ENCODE results near the gene ONECUT2. TPM values are rescaled to one million over a fixed set of nuclear protein-coding genes. Genes with fewer than 3 reads are reported as not detected.

The ONECUT2 gene
- total and polyA plus RNA-seq, 12 donors = 0.07 to 4.6 (median 0.23) TPM; not detected in 1

DNA sequence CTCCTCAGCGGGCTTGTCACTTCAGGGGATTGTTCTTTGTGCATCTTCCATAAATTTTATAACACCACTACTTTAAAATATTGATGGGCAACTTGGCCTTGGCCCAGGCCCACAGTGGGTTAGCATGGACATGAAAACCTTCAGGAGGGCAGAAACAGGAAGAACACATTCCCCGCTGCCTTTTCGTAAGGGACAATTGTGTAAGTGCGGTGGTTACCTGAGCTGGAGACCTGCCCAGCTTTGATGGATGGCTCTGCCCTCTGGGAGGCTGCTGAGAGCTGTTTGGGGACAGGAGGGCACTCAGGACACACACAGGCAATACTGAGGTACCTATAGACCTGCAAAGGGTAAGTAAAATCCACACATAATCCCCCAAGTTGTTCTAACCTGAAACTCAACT lies 104.5 kb downstream of the ONECUT2 start:
- Histone ChIP-seq H3K27me3 (no peaks in the 10 kb centered on the region), H3K4me3 (no peak overlapping the region), H3K9me3 (replicated peaks in 1 of 3) (no peaks in the 10 kb centered on the region), H3K4me1 (replicated peaks in 1 of 2) (no peaks in the 10 kb centered on the region), H3K36me3 (replicated peaks in 1 of 2) (no peaks in the 10 kb centered on the region), H3K27ac (no peak overlapping the region)
- TF ChIP-seq POLR2A (IDR thresholded peaks at IDR 0.05) = no peak
- TF ChIP-seq, protein P1, sequence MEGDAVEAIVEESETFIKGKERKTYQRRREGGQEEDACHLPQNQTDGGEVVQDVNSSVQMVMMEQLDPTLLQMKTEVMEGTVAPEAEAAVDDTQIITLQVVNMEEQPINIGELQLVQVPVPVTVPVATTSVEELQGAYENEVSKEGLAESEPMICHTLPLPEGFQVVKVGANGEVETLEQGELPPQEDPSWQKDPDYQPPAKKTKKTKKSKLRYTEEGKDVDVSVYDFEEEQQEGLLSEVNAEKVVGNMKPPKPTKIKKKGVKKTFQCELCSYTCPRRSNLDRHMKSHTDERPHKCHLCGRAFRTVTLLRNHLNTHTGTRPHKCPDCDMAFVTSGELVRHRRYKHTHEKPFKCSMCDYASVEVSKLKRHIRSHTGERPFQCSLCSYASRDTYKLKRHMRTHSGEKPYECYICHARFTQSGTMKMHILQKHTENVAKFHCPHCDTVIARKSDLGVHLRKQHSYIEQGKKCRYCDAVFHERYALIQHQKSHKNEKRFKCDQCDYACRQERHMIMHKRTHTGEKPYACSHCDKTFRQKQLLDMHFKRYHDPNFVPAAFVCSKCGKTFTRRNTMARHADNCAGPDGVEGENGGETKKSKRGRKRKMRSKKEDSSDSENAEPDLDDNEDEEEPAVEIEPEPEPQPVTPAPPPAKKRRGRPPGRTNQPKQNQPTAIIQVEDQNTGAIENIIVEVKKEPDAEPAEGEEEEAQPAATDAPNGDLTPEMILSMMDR (IDR thresholded peaks at IDR 0.05) = no peak
- WGBS, 4 donors = 92 to 95% (median 92%) methylated on average over 4 of the region's 4 CpGs
- no peak for DNase-seq
- intact Hi-C loops (cut with DNase I) = no loop called here

Other genes with a start within 250 kb of the ONECUT2 start
- 1 to 10 TPM in 3 of 9 donors, under 1 TPM in 3, not detected in 3; 0.06 to 8.1 (median 1.5) TPM for gene ST8SIA3, start 82.8 kb upstream of the ONECUT2 start, total RNA-seq
- gene ST8SIA3, start 82.8 kb upstream of the ONECUT2 start, polyA plus RNA-seq = 10 to 100 TPM in 1 of 3 donors, 1 to 10 TPM in 2; 5.2 to 21.1 (median 8.1) TPM
- gene FECH, start 151.3 kb downstream of the ONECUT2 start, total RNA-seq = 100 to 1,000 TPM in 1 of 9 donors, 10 to 100 TPM in 8; 36.3 to 247 (median 47.8) TPM
- 10 to 100 TPM in 1 of 3 donors, 1 to 10 TPM in 2; 6.4 to 45.7 (median 7.2) TPM for gene FECH, start 151.3 kb downstream of the ONECUT2 start, polyA plus RNA-seq
- gene NARS1, start 186.5 kb downstream of the ONECUT2 start, total RNA-seq = 100 to 1,000 TPM in 5 of 9 donors, 10 to 100 TPM in 4; 82.4 to 171 (median 101) TPM
- gene NARS1, start 186.5 kb downstream of the ONECUT2 start, polyA plus RNA-seq = 100 to 1,000 TPM in 1 of 3 donors, 10 to 100 TPM in 2; 57.4 to 240 (median 72.2) TPM